Stimulated activated CD8-positive, alpha-beta memory T cell treated with anti-CD3 and anti-CD28 coated beads, Interleukin-4, amount 100 ng/mL, for 48 hours (primary cell): ENCODE measurements around the gene PELI2.
A peak's percentile ranks its signal among the peaks of the same experiment; 100 is the strongest.

Experiments used
- DNase-seq: peaks from one replicate; pipeline ENCODE4 v3.0.0-alpha.2; 2020

PELI2 gene

DNA sequence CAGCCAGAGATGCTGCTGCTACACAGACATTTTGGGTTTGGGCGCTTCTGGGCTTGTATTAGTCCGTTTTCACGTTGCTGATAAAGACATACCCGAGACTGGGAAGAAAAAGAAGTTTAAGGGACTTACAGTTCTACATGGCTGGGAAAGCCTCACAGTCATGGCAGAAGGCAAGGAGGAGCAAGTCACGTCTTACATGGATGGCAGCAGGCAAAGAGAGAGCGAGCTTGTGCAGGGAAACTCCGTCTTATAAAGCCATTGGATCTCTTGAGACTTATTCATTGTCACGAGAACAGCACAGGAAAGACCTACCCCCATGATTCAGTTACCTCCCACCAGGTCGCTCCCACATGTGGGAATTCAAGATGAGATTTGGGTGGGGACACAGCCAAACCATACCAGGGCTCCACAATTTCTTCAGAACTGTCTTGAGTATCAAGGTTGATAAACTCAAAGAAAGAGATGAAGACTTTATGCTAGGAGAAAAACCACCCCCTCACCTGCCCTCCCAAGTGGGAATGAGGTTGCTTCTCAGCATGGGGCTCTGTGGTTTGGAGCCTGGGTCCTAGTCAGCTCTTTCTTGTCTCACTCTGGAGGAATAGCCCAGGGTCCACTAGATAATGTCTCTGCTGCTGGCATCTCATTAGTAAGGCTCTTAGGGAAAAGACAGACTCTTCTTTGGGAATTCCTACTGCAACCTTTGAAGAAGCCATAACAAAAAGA, 200.3 kb downstream of the PELI2 start:
- no peak for DNase-seq

DNA sequence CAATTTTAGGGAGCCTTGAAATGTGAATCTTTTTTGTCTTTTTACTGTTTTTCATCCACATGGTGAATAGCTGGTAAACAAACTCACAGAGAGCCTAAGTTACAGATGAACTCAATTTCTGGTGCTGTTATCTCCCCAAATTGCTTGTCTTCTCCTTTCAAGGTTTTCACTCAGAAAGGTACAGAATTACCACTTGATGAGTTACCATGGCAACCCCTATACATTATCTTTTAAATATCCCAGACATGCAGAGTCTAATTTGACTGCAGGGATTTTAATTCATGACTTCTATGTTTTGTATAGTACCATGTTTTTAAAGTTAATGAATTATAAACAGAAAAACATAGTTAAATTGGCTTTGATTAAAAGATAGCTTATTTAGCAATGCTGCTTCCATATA, 203.7 kb downstream of the PELI2 start:
- no peak for DNase-seq

DNA sequence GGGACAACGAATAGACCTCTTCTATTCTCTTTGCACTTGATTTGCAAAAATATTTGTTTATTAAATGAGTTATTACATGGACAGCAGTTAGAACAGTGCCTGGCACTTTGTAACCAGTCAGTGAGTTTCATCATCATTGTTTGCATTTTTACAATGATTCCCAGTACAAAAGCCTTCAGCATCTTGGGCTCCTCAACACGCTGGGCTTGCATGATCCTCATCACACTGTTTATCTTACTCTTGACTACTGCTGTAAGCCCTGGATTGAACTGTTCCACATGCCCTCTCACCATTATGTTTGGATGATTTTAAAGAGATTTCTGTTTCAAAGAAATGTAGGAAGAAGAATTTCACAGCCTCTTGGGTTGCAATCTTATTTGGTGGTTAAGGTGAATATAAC, 204.3 kb downstream of the PELI2 start:
- no peak for DNase-seq

DNA sequence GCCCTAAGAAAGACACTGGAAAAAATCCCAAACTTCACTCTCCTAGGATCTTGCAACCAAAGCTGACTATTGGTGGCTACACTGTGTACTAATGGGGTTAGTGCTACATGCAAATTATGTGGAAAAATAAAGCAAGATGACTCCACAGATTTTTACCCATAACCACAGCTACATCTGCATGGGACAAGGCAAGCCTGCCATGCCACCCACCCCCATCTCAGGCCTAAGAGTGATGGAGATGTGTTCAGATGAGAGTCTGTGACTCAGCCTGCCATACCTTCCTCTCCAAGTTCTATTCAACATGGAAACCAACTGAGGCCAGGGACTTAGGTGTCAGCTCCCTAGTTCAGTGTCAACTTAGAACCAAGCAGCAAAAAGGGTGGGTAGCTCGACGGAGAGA, 206.2 kb downstream of the PELI2 start:
- DNase-seq = no peak

DNA sequence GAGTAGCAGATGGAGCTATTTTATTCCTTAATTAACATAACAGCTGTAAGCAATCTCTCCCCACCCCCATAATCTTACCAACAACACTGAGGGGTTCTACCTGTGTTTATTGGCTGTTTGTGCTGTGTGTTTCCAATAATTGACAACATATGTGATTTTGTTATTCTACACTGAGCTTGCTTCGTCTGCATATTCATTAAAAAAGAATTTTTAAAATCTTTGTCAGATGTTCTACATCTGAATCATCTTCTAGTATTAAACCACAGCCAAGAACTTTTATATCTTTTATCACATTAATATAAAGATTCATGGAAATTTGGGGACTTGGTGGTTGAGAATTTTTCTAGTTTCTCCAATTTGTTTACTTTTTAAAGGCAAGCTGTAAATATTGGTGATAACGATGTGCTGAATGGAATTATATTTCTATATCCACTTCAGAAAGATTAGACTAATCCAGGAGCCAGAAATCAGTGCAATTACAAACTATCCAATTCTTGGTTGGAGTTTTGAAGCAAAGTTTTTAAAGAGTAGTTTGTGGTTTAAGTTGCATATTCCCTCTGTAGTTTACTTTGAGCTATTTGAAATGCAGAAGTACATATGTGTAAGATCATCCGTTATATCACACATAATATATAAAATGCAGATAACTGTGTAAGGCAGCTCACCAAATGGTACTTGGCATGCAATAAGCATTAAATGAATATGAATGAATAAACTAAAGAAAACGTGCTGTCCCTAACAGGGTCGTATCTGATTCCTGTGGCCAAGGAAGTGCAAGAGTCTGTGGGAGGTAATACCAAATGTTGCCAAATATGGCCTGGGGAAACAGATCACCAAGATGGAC, 206.9 kb downstream of the PELI2 start:
- DNase-seq = no peak

DNA sequence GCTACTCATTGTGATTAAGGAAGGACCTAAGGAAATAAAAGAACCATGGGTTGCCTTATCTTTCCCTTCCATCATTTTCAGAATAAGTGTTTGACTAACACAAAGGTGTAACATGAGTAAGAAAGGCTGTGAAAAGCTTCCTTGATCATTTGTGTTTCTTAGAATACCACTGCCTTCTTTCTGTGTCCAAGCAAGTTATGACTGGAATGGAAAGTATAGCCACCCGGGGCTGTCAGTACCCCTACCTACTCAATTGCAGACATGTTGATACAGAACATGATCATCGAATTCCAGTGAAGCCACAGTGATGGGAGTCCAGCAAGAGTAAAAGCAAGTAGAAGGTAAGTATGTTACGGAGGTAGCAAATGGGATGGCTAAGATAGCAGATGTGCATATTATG, 209.8 kb downstream of the PELI2 start:
- no peak for DNase-seq

DNA sequence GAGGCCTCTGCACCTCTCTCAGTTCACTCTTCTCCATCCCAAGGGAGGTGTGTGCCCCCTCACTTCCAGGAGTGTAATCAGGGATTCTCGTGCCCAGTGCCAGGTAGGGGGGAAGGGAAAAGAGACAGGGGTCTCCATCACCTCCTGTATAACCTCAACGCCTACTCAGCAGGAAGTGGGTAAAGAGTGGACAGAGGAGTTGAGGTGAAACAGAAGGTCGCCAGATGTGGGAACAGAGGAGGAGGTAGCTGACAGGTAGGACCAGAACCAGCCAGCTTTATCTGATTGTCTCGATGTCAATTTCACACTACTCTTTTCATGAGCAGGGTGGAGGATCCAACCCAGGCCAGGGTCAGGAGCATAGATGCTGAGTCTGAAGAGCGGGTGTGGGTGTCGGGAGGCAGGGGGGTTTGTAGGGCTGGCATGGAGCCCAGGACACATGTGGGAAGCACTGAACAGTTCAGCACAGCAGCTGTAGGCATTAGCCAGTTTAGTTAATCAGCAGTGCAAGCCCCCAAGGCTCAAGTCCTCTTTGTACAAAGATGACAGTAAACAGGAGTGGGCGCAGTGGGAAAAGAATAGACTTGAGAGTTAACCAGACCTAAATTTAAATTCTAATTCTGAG, 213.5 kb downstream of the PELI2 start:
- no peak for DNase-seq

DNA sequence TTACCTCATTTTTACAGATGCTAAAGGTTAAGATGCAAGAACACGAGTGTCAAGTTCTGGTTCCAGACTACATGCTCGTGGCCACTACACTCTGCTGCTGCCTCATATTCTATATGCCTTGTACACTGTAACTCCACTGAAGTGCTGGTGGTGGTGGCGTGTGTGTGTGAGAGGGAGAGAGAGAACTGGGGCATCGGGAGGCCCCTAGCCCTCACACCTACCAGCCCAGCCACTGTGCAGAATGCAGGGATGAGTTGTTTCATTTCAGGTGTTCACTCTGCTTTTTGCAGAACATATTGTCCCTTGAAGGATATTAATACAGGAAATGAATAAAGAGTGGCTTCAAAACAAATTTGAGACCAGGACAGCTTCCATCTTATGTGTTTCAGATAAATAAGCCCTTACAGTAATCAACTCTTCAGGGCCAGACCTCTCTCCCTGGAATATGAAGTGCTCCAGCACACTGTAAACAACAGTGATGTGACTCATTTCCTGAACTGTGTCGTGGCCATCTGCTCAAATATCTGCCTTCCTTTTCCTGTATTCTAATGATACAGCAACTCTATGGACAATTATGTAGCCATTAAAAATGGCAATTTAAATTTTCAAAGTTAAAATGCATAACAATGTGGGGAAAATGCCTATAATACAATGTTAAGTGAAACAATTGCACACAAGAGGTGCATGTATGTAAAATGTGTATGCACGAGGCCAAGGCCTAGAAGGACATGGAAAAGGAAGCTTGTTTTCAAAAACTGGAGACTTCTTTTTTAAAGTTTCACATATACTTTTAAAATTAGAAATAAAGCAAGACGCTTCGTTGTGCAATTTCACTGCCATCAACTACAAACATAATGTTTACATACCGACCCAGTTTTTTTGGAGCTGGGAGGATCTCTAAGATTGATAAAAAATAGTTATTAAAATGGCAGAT, 215.4 kb downstream of the PELI2 start:
- DNase-seq = no peak

DNA sequence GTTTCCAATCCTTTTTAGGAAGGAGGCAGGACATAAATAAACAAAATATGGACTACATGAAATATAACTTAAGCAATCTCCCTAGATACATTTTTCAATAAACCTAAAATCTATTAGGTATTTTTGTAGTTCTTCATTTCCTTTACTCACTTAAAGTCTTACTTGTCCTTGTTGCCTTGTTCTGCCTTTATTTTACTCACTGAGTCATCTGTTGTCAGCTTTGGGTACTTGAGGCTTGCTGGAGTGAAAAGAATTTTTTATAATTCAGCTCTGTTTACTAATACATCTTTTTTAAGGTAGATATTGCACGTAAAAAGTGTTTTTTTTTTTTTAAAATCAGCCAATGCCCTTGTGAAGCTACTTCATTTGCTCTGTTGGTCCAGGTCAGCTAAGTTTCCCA, 216.2 kb downstream of the PELI2 start:
- DNase-seq = no peak

DNA sequence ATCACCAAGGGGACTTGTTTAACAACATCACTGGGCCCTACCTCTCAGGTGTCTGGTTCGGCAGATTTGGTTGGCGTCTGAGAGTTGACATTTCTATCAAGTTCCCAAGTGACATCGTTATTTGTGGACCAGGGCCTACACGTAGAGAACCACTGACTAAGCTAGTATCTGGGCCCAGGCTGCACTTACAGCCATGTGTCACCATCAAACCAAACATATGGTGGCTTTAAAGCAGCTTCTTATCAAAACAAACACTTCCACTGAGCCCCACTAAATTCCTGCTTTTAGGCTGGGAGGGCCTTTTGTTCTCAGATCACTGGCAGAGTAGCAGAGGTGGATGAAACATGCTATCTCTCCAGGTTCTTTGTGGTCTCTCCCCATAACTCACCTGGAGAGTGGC, 220.5 kb downstream of the PELI2 start:
- no peak for DNase-seq

DNA sequence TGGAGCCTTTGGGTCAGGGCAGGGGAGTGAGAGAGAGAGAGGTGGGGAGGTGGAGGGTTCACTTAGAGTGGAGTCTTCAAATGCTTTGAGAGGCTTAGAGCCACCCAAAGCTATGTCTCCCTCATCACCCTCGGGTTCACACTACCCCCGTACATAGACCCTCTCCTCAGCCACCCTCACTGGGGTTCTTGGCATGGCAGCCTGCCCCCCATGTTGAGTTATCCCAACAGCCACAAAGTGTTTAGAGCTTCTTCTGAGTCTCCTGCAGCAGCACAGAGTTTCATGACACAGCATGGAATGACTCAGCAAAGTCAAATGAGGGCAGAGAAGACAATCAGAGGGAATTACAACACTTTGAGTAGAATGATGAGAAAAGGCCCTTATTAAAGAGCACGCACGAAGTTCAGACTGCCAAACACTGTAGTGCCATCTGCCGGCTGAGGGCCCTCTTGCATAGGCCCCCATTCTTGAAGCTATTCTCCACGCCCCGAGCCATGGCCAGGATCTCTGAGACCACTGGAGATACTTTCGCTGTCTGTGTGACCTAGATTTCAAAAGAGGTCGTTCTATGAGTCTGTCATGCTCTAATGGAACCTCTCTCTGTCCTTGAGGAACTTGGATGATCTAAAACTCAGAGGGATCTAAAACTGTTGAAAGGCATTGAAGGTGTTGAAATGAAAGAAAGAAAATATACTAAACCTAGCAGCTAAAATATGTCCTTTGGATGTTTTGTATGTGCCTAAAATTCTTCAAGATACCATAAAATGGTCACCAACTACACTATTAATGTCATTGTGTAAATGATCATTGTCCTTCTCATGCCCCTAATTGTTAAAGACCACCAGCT, 221.9 kb downstream of the PELI2 start:
- DNase-seq = peak; percentile 57

DNA sequence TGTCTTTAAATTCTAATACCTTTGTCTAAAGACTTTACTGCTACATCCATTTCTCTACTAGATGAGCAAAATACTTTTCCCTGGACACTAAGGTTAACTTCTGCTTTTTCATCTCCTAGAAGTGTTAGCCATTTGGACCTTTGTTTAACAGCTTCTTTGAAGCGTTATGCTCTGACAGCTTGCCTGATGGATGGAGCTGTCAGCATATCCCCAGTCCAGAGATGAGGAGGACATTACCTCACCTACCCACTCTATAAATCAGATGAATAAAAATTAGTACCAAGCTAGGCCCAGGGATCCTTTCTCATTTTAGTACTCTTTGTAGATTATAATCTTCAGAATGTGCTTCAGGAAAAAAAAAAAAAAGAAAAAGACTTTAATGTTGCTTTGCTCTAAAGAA, 222.7 kb downstream of the PELI2 start:
- no peak for DNase-seq

DNA sequence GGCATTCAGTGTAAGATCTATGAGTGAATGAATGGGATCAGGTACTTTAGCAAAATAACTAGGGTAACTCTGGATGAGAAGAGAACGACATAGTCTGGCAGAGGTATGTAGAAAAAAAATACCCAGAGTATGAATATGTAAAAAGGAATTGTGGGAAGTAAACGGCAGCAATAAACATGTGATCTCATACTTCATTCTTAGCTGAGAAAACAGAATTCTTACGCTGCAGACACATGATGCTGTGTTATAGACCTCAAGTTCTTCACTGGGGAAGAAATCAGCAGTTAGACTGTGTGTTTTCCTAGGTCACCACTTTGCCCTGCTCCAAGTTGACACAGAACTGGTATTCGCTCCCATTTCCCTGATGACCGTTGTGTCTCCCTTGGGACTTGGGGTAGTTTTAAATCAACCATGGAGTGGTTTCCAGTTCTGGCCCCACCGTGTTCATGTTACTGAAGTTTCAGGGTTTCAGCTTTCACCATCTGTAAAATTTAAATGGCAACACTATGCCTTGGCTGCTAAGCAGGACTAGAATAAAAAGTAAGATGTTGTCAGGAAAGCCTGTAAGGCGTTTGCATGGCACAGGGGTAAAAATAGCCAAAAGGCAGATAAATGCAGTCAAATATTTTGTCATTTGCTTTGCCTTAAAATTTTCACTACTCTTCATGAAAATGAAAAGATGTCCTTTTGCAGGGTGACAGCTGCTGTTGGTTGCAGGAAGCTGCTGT, 223.7 kb downstream of the PELI2 start:
- DNase-seq = no peak

DNA sequence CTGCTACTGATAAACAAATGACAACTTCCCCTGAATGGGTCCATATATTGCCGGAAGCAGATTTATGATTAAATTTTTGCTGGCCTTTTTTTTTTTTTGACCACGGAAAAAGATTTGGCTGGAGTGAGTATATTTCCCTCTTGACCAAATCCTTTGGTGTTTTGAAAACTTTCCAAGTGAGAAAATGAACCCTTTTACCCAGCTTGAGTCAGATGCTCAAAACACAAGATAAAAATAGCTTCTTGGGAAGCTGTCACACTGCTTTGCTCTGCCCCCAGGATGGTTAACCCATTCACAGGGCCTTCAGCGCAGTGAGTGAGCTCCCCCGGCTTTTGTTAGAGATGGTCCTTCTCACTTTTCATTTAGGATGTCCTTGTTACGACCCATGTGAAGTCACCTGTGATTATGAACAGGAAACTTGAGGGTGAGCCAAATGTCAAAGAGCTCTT, 224.3 kb downstream of the PELI2 start:
- DNase-seq = no peak

DNA sequence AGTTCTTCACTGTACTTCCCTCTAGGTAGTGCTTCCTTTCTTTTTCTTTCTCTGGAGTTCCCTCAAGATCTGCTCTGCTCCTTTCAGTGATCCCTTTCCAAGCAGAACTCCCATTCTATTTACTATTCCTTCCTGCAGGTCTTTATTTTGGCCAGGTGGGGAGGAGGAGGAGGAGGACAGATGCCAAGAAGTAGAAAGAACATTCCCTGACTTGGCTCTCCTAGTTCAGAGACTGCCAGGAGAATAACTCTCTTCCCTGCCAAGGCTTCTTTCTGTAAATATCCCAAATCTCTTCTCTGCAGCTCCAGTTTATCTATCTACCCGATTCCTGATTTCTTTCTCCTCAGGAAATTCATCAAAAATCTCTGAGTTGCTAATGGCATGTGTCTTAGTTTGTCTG, 231.7 kb downstream of the PELI2 start:
- no peak for DNase-seq
